ENCODE data around the gene ITM2B.
"Not testable (repeated sequence)": the region's sequence is repeated elsewhere in the genome, so short reads cannot be mapped to it uniquely, and the experiment has no call there.

The ITM2B gene

GRCh38 chr13:48224701-48225100 is 8.3 kb upstream of the ITM2B start:
- DNase-seq (ENCODE audit: low read depth in 2 of 2), result no peak

GRCh38 chr13:48230541-48230940 is 2.5 kb upstream of the ITM2B start:
- no peak for DNase-seq (ENCODE audit: low read depth in 2 of 2)

DNA sequence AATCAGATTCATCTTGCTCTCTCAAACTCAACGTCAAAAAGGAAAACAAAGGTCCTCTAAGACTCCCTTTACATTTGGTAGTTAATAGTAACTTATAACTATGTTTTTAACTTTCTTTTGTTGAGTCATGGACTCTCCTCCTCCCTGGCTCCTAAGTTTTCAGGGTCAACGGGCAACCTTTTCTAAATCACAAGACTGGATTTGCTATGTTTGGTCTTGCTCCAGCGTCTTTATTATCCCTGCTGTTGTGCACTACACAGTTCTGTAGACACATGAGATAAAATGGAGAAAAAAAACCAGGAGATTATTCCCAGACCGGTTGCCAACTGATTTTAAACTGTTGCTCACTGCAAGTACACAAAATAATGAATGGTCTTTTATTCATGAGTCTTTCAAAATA is 1.9 kb upstream of the ITM2B start:
- DNase-seq (ENCODE audit: low read depth in 2 of 2), result no peak

- DNase-seq (ENCODE audit: low read depth in 2 of 2), result no peak
These were observed 1.1 kb upstream of the ITM2B start for GRCh38 chr13:48231933-48232332.

GRCh38 chr13:48232420-48233045 is 473 bp upstream of the ITM2B start:
- no peak for DNase-seq (ENCODE audit: low read depth in 2 of 2)

DNA sequence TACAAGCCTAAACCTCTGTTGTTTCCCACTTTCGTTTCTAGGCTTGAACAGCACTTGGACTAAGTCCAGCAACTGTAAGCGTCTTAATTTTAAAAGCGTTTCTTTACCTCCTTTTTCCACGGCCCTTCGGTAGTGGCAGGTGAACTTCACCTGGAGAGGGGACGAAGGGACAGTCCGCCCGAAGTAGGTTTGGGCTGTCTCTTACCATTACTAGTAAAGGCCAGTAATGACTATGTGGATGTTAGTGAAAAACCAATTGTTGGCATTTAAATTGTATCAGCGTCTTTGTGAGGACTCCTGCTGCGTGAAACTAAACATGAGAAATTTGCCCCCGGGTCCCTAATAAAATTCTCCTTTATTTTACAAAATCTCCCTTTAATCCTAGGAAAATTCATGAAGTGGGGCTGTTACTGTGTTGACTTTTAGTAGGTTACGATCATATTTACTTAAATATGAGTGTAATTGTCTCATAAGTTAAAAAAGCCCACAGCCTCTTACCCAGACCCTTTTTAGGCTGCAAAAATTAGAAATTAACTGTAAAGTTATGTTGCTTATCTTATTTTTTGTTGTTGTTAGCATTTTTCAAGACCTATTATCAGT is 983 bp downstream of the ITM2B start:
- DNase-seq (ENCODE audit: low read depth in 2 of 2), result peak in 1 of 2 experiments; percentile 17

- no peak for DNase-seq (ENCODE audit: low read depth in 2 of 2)
These were observed 1.7 kb downstream of the ITM2B start for GRCh38 chr13:48234566-48235340.

DNA sequence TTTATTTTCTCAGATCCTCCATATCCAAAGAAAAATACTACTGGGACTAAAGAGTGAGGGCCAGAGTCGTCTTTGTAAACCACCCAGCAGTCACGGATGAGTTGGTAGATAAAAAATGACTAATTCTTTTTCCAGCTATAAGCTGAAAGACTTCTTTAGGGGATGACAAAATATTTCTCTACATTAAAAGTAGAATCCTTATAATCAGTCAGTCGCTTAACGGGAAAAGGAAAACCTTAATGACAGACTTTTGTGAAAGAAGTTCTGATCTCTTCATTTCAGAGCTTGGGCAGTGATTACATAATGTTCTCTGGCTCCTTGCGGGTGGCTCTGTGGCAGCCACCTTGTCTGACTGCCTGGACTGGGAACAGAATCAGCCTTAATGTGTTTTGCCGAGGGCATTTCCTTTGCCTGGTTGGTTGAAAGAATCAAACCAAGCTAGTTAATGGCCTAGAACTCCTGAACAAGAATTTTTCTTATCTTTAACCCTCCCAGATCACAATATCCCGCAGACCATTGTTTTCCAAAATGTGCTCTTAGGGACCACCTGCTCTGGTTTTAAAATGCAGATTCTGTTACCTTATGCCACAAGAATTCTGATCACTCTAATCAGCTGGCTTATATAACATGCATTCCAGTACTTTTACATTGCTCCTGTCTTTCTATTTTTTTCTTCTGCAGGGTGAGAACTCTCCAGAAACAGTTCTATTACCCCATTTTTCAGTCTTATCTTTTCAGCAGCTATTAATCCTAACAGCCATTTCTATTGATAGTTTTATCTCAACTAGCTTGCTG is 2.5 kb downstream of the ITM2B start:
- DNase-seq (ENCODE audit: low read depth in 2 of 2), result no peak

DNA sequence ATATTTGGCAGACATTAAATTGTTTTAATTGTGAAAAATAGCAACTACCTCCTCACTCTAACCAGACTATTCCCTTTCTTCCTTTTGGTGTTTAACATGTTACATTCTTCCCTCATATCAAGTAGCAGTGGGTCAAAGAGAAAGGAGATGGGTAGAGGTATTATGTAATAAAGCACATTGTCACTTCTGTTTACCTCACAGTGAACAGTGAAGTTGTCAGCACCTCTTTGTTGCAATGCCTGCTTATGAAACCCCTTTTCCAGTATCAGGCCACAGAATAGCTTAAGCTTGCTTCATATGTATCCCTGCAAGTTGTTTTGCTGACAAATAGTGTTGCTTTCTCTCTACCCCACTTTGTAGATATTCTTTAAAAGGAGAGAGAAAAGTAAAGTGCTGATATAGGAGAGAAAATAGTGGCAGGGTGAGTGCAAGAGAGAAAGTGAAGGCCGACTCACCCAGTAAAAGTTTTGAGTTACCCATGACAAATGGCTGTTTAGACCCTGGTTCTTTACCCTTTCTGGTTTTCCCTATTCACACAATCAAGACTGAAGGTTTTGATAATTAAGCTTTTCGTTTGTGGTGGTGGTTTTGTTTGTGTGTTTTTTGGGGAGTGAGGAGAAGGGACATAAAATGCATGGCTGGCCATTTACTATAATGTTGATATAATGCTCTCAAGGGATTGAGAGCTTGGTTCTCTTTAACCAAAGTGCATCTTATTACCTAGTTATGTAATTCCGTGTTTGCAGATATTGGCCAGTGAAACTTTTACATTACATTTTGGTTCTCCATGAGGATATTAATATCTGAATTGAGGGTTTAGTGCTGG is 3.7 kb downstream of the ITM2B start:
- no peak for DNase-seq (ENCODE audit: low read depth in 2 of 2)

- not testable (repeated sequence) for DNase-seq (ENCODE audit: low read depth in 2 of 2)
These were observed 6.4 kb downstream of the ITM2B start for GRCh38 chr13:48239369-48239768.

DNA sequence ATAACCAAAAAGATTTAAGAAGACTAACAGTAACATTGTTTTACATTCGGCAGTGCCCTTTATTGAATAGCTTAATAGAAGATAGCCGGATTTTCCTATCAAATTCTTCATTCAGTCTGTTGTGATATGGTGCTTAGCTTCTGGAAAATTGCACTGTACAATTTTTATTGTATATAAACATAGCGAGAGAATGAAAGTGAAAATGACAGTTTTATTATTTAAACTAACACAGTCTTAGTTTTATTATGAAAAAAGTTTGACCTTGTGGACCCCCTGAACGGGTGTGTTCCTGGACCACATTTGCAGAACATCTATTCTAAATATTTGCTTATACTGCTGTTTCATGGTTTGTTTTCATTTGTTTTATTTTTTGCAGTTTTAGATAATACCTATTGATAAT is 8.6 kb downstream of the ITM2B start:
- no peak for DNase-seq (ENCODE audit: low read depth in 2 of 2)

DNA sequence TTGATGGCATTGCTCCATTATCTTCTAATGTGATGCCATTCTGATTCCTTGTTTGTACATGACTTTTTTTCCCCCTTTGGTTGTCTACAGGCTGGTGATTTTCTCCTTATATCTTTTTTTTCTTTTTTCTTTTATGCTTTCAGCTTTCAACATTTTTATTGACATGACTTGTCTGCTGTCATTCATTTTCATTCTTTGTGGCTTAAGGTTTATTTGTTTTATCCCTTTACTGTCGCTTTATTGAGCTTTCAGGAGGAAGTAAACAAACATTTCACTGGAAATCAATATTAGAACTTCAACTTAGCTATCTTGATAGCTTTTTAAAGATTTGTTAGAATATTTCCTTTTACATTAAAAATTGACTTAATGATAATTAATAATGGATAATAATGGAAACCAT is 9.7 kb downstream of the ITM2B start:
- no peak for DNase-seq (ENCODE audit: low read depth in 2 of 2)

- DNase-seq (ENCODE audit: low read depth in 2 of 2), result no peak
These were observed 11.2 kb downstream of the ITM2B start for GRCh38 chr13:48244159-48244558.

- DNase-seq (ENCODE audit: low read depth in 2 of 2), result no peak
These were observed 13.1 kb downstream of the ITM2B start for GRCh38 chr13:48246102-48246501.

GRCh38 chr13:48249018-48249417 is 16.0 kb downstream of the ITM2B start:
- no peak for DNase-seq (ENCODE audit: low read depth in 2 of 2)

GRCh38 chr13:48251611-48252081 is 18.6 kb downstream of the ITM2B start:
- peak; percentile 83 to 85 for DNase-seq (ENCODE audit: low read depth in 2 of 2)

DNA sequence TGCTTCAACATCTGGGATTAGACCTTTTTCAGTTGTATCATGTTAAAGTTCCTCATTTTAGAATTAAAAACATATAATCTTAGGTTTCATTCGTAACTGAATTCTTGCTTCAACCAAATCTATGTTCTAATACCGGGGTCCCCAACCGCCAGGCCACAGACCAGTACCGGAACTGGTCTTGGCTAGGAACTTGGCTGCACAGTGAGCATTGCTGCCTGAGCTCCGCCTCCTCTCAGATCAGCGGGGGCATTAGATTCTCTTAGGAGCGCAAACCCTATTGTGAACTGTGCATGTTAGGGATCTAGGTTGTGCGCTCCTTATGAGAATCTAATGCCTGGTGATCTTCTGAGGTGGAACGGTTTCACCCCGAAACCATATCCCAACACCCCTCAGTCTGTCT is 19.2 kb downstream of the ITM2B start:
- DNase-seq (ENCODE audit: low read depth in 2 of 2), result no peak

- DNase-seq (ENCODE audit: low read depth in 2 of 2), result no peak
These were observed 20.8 kb downstream of the ITM2B start for GRCh38 chr13:48253849-48254248.

DNA sequence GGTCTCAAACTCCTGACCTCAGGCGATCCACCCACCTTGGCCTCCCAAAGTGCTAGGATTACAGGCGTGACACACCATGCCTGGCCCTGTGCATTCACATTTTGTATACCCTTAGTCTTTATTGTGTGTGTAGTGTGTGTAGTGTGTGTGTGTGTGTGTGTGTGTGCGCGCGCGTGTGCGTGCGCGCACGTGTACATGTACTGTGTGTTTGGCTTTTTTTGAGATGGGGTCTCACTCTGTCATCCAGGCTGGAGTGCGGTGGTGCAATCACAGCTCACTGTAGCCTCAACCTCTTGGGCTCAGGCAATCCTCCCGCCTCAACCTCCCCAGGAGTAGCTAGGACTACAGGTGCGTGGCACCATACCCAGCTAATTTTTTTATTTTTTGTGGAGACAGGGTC is 22.1 kb downstream of the ITM2B start:
- DNase-seq (ENCODE audit: low read depth in 2 of 2), result no peak

- DNase-seq (ENCODE audit: low read depth in 2 of 2), result no peak
These were observed 22.9 kb downstream of the ITM2B start for GRCh38 chr13:48255954-48256353.

DNA sequence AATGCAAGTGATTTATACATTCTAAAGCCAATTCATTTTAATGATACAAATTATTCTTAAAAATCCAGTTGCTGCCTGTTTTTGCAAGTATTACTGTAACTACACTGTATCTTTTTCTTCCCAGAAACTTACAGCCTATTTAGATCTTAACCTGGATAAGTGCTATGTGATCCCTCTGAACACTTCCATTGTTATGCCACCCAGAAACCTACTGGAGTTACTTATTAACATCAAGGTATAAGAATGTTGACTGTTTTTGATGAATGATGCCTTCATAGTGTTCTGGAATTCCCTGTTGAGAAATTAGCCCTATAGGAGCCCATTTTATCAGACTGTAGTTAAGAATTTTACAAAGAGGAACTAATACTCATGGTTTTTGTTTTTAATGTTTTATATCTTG is 25.0 kb downstream of the ITM2B start:
- no peak for DNase-seq (ENCODE audit: low read depth in 2 of 2)
